PC-9 (cell line): Measurements from ENCODE around the gene MRPS14.

Experiments
- CTCF ChIP-seq: fragments of 200-600 bp; sonication (generic); conservative IDR thresholded peaks from 2 replicates; pipeline ENCODE4 v1.6.1; 2017; ENCODE audit warnings: mixed run types, antibody characterized with exemption, mild to moderate bottlenecking, moderate library complexity
- EZH2 ChIP-seq: fragments of 200-600 bp; sonication (generic); IDR thresholded peaks from 2 replicates; pipeline ENCODE4 v1.8.0; 2017; ENCODE audit warnings: antibody characterized with exemption, low read depth

GRCh38 chr1:174997041-174997440 is 26.2 kb downstream of the MRPS14 start:
- TF ChIP-seq CTCF, result no peak
- no peak for TF ChIP-seq EZH2
